ENCODE data around the gene ADAM8. TPM values are rescaled to one million over a fixed set of nuclear protein-coding genes. Genes with fewer than 3 reads are reported as not detected.

ADAM8 gene
- total and polyA plus RNA-seq, 2 donors: 3.0 to 5.7 TPM

- Histone ChIP-seq H3K36me3 (ENCODE audit: insufficient read depth) (no peaks in the 10 kb centered on the region), H3K27ac (ENCODE audit: low read depth) (no peak overlapping the region), H3K4me3 (ENCODE audit: low read depth, low read length) (no peak overlapping the region), H3K4me1 (ENCODE audit: insufficient read depth) (no peaks in the 10 kb centered on the region)
- DNase-seq (ENCODE audit: extremely low spot score): no peak
- WGBS: 84% methylated on average over 10 of the region's 10 CpGs
Observed at GRCh38 chr10:133263674-133264073, 13.0 kb downstream of the ADAM8 start.

- no peak for DNase-seq (ENCODE audit: extremely low spot score)
- 89% methylated on average over 14 of the region's 14 CpGs for WGBS
- H3K4me3 ChIP-seq (ENCODE audit: low read depth, low read length): no peak overlapping the region
- no peaks in the 10 kb centered on the region for H3K4me1 ChIP-seq (ENCODE audit: insufficient read depth)
- H3K36me3 ChIP-seq (ENCODE audit: insufficient read depth): no peaks in the 10 kb centered on the region
- H3K27ac ChIP-seq (ENCODE audit: low read depth): no peak overlapping the region
Observed at GRCh38 chr10:133262696-133263095, 14.0 kb downstream of the ADAM8 start.

- Histone ChIP-seq H3K36me3 (ENCODE audit: insufficient read depth) (no peaks in the 10 kb centered on the region), H3K4me3 (ENCODE audit: low read depth, low read length) (peak overlapping the region; percentile 80), H3K27ac (ENCODE audit: low read depth) (peak overlapping the region; percentile 76), H3K4me1 (ENCODE audit: insufficient read depth) (no peaks in the 10 kb centered on the region)
- no peak for DNase-seq (ENCODE audit: extremely low spot score)
- 2% methylated on average over 79 of the region's 79 CpGs for WGBS
Observed at GRCh38 chr10:133261726-133262325, 14.8 kb downstream of the ADAM8 start.

- Histone ChIP-seq H3K4me1 (ENCODE audit: insufficient read depth) (no peaks in the 10 kb centered on the region), H3K4me3 (ENCODE audit: low read depth, low read length) (peak overlapping the region; percentile 80), H3K27ac (ENCODE audit: low read depth) (peak overlapping the region; percentile 76), H3K36me3 (ENCODE audit: insufficient read depth) (no peaks in the 10 kb centered on the region)
- WGBS: 18% methylated on average over 50 of the region's 50 CpGs
- DNase-seq (ENCODE audit: extremely low spot score): no peak
Observed at GRCh38 chr10:133260895-133261725, 15.6 kb downstream of the ADAM8 start.

- no peaks in the 10 kb centered on the region for H3K4me1 ChIP-seq (ENCODE audit: insufficient read depth)
- no peak overlapping the region for H3K4me3 ChIP-seq (ENCODE audit: low read depth, low read length)
- peak overlapping the region; percentile 35 for H3K27ac ChIP-seq (ENCODE audit: low read depth)
- DNase-seq (ENCODE audit: extremely low spot score): no peak
- WGBS: 75% methylated on average over 12 of the region's 12 CpGs
- H3K36me3 ChIP-seq (ENCODE audit: insufficient read depth): no peaks in the 10 kb centered on the region
Observed at GRCh38 chr10:133259602-133259989, 17.1 kb downstream of the ADAM8 start.

- no peaks in the 10 kb centered on the region for H3K4me1 ChIP-seq (ENCODE audit: insufficient read depth)
- H3K36me3 ChIP-seq (ENCODE audit: insufficient read depth): no peaks in the 10 kb centered on the region
- no peak overlapping the region for H3K4me3 ChIP-seq (ENCODE audit: low read depth, low read length)
- WGBS: 55% methylated on average over 24 of the region's 24 CpGs
- H3K27ac ChIP-seq (ENCODE audit: low read depth): peak overlapping the region; percentile 35
- DNase-seq (ENCODE audit: extremely low spot score): no peak
Observed at GRCh38 chr10:133258818-133259601, 17.7 kb downstream of the ADAM8 start.

- DNase-seq (ENCODE audit: extremely low spot score): no peak
- H3K36me3 ChIP-seq (ENCODE audit: insufficient read depth): no peaks in the 10 kb centered on the region
- H3K27ac ChIP-seq (ENCODE audit: low read depth): peak overlapping the region; percentile 60
- 73% methylated on average over 21 of the region's 21 CpGs for WGBS
- no peaks in the 10 kb centered on the region for H3K4me1 ChIP-seq (ENCODE audit: insufficient read depth)
- no peak overlapping the region for H3K4me3 ChIP-seq (ENCODE audit: low read depth, low read length)
Observed at GRCh38 chr10:133258066-133258817, 18.4 kb downstream of the ADAM8 start.

- Histone ChIP-seq H3K4me1 (ENCODE audit: insufficient read depth) (no peaks in the 10 kb centered on the region), H3K36me3 (ENCODE audit: insufficient read depth) (no peaks in the 10 kb centered on the region), H3K27ac (ENCODE audit: low read depth) (peak overlapping the region; percentile 54), H3K4me3 (ENCODE audit: low read depth, low read length) (no peak overlapping the region)
- DNase-seq (ENCODE audit: extremely low spot score): no peak
- 8% methylated on average over 27 of the region's 27 CpGs for WGBS
Observed at GRCh38 chr10:133257489-133258065, 19.1 kb downstream of the ADAM8 start.

- Histone ChIP-seq H3K4me3 (ENCODE audit: low read depth, low read length) (no peak overlapping the region), H3K4me1 (ENCODE audit: insufficient read depth) (no peaks in the 10 kb centered on the region), H3K36me3 (ENCODE audit: insufficient read depth) (no peaks in the 10 kb centered on the region), H3K27ac (ENCODE audit: low read depth) (no peak overlapping the region)
- 88% methylated on average over 15 of the region's 15 CpGs for WGBS
- no peak for DNase-seq (ENCODE audit: extremely low spot score)
Observed at GRCh38 chr10:133255323-133255722, 21.3 kb downstream of the ADAM8 start.

- Histone ChIP-seq H3K4me3 (ENCODE audit: low read depth, low read length) (no peak overlapping the region), H3K36me3 (ENCODE audit: insufficient read depth) (no peaks in the 10 kb centered on the region), H3K27ac (ENCODE audit: low read depth) (no peak overlapping the region), H3K4me1 (ENCODE audit: insufficient read depth) (no peaks in the 10 kb centered on the region)
- WGBS: 56% methylated on average over 13 of the region's 13 CpGs
- DNase-seq (ENCODE audit: extremely low spot score): no peak
Observed at GRCh38 chr10:133254421-133255120, 22.1 kb downstream of the ADAM8 start.

GRCh38 chr10:133253361-133253955, 23.2 kb downstream of the ADAM8 start:
- no peak for DNase-seq (ENCODE audit: extremely low spot score)
- Histone ChIP-seq H3K4me1 (ENCODE audit: insufficient read depth) (no peaks in the 10 kb centered on the region), H3K27ac (ENCODE audit: low read depth) (no peak overlapping the region), H3K4me3 (ENCODE audit: low read depth, low read length) (no peak overlapping the region), H3K36me3 (ENCODE audit: insufficient read depth) (no peaks in the 10 kb centered on the region)
- 82% methylated on average over 22 of the region's 22 CpGs for WGBS

GRCh38 chr10:133252223-133252552, 24.5 kb downstream of the ADAM8 start:
- DNase-seq (ENCODE audit: extremely low spot score): no peak
- Histone ChIP-seq H3K4me3 (ENCODE audit: low read depth, low read length) (no peak overlapping the region), H3K27ac (ENCODE audit: low read depth) (no peak overlapping the region), H3K4me1 (ENCODE audit: insufficient read depth) (no peaks in the 10 kb centered on the region), H3K36me3 (ENCODE audit: insufficient read depth) (no peaks in the 10 kb centered on the region)
- WGBS: 80% methylated on average over 12 of the region's 12 CpGs

Measured in urinary bladder (tissue), 4 donors.